K562 (cell line): ENCODE results near the gene CYSTM1. TPM values are rescaled to one million over a fixed set of nuclear protein-coding genes. Genes with fewer than 3 reads are reported as not detected.

Source experiments
- ATAC-seq: fragments of 200-7000 bp; cut with Tn5 transposase; 3 replicates; pipeline ENCODE4 v1.9.1; 2020; ENCODE audit warnings: moderate library complexity
- BruUV-seq: library from RNA; stranded (reverse); fragments of 400-500 nt; replicated peaks from 2 replicates; lab custom pipeline; 2021; lab: Mats Ljungman, UMichigan
- CTCF ChIA-PET: fragments of 300-600 bp; formaldehyde crosslinking; extraction: SDS; loops from one replicate; lab custom pipeline; 2021; ENCODE audit warnings: low intra/inter-chr PET ratio; lab: Yijun Ruan, JAX
- POLR2A ChIA-PET: fragments of 300-600, 350-650 bp; sonication (Branson Sonifier 250); formaldehyde crosslinking; extraction: SDS; loops from one replicate; lab custom pipeline; 2021; ENCODE audit warnings: antibody characterized with exemption, inconsistent platforms; lab: Yijun Ruan, JAX
- DNase-seq, 4 experiments: peaks; one replicate each; pipeline versions ENCODE4 v3.0.0 to v3.0.0-alpha.2; 2011 to 2018; ENCODE audit warnings: low spot score in 3 of 4, mixed read lengths in 3 of 4; ENCODE audit errors: extremely low read depth in 1 of 4
- FAIRE-seq: peaks from 2 replicates; lab custom pipeline; 2011; peaks lifted over from hg19 to GRCh38; lab: Jason Lieb, UNC
- H2AFZ ChIP-seq: 2 replicates; pipeline ENCODE4 v1.6.0; 2011; ENCODE audit warnings: low read depth, low read length, control low read depth, inconsistent platforms
- H3K27ac ChIP-seq: fragments of 200-600 bp; 3 replicates; pipeline ENCODE4 v1.8.0; 2011; ENCODE audit warnings: low read depth, mild to moderate bottlenecking, control low read depth, inconsistent platforms, low read length, moderate library complexity, mixed read lengths; ENCODE audit errors: extremely low read depth
- H3K27me3 ChIP-seq, 2 experiments: fragments of 300-600 bp in 1 of 2; 2 replicates in 1 of 2; 3 replicates in 1 of 2; pipeline versions ENCODE4 v1.6.0 to v1.8.0; 2011; ENCODE audit warnings: inconsistent platforms in 2 of 2, low read length in 2 of 2, mild to moderate bottlenecking in 1 of 2, mixed read lengths in 1 of 2, moderate library complexity in 1 of 2; ENCODE audit not compliant: control insufficient read depth in 2 of 2, insufficient read depth in 2 of 2
- H3K36me3 ChIP-seq: fragments of 300-600 bp; 3 replicates; pipeline ENCODE4 v1.8.0; 2011; ENCODE audit warnings: mild to moderate bottlenecking, low read length, inconsistent platforms; ENCODE audit not compliant: control insufficient read depth, insufficient read depth
- H3K4me1 ChIP-seq, 2 experiments: fragments of 200-600 bp in 1 of 2; replicated peaks in 1 of 2; 2 replicates in 1 of 2; 3 replicates in 1 of 2; pipeline versions ENCODE4 v1.5.1 to v1.8.0; 2011; ENCODE audit warnings: inconsistent platforms in 2 of 2, low read length in 2 of 2, mild to moderate bottlenecking in 1 of 2, mixed read lengths in 1 of 2, moderate library complexity in 1 of 2; ENCODE audit not compliant: control insufficient read depth in 2 of 2, insufficient read depth in 2 of 2
- H3K4me2 ChIP-seq: 2 replicates; pipeline ENCODE4 v1.6.1; 2011; ENCODE audit warnings: low read length, control low read depth, inconsistent platforms, mixed read lengths; ENCODE audit not compliant: insufficient read depth
- H3K4me3 ChIP-seq: fragments of 200-600 bp; sonication (generic), shearing (Covaris generic); 2 replicates; pipeline ENCODE4 v1.5.1; 2016; ENCODE audit warnings: control low read depth, inconsistent platforms
- H3K79me2 ChIP-seq: fragments of 200-600 bp; 3 replicates; pipeline ENCODE4 v1.8.0; 2011; ENCODE audit warnings: low read length, inconsistent platforms; ENCODE audit not compliant: control insufficient read depth, insufficient read depth
- H3K9ac ChIP-seq, 2 experiments: 2 replicates each; pipeline versions ENCODE4 v1.6.0 to v1.6.1; 2011; ENCODE audit warnings: low read depth in 2 of 2, low read length in 2 of 2, control low read depth in 1 of 2, inconsistent platforms in 1 of 2, mild to moderate bottlenecking in 1 of 2, mixed read lengths in 1 of 2; ENCODE audit not compliant: insufficient read depth in 1 of 2
- H3K9me1 ChIP-seq: one replicate; pipeline ENCODE4 v1.6.0; 2011; ENCODE audit warnings: inconsistent platforms, mild to moderate bottlenecking, low read length, moderate library complexity; ENCODE audit not compliant: control insufficient read depth, insufficient read depth
- H3K9me3 ChIP-seq: replicated peaks from 2 replicates; pipeline ENCODE4 v1.5.1; 2011; ENCODE audit warnings: low read depth, low read length, inconsistent platforms; ENCODE audit not compliant: control insufficient read depth, insufficient read depth
- H4K20me1 ChIP-seq: replicated peaks from 2 replicates; pipeline ENCODE4 v1.6.1; 2011; ENCODE audit warnings: low read length, inconsistent platforms, mixed read lengths; ENCODE audit not compliant: control insufficient read depth, insufficient read depth
- ATF1 ChIP-seq, 2 experiments: fragments of 450-650 bp in 1 of 2; IDR thresholded peaks; 2 replicates each; pipeline ENCODE4 v1.6.1; 2016; ENCODE audit warnings: missing compliant biosample characterization in 1 of 2, missing genetic modification characterization in 1 of 2
- CCNT2 ChIP-seq: IDR thresholded peaks from 2 replicates; pipeline ENCODE4 v1.6.1; 2011; ENCODE audit warnings: borderline replicate concordance, low read depth, mild to moderate bottlenecking, moderate library complexity, mixed read lengths, low read length; ENCODE audit not compliant: insufficient read length; ENCODE audit errors: extremely low read depth
- HLTF ChIP-seq: fragments of 450-650 bp; IDR thresholded peaks from 2 replicates; pipeline ENCODE4 v1.6.1; 2016
- HMG20A ChIP-seq: fragments of 450-650 bp; formaldehyde crosslinking; conservative IDR thresholded peaks from 2 replicates; pipeline ENCODE4 v1.4.0; 2020; ENCODE audit warnings: mild to moderate bottlenecking, mixed read lengths
- IRF1 ChIP-seq: sonication (generic); formaldehyde crosslinking; IDR thresholded peaks from 2 replicates; pipeline ENCODE4 v1.8.0; 2022; ENCODE audit warnings: missing genetic modification reagents, mild to moderate bottlenecking, borderline replicate concordance
- MTA2 ChIP-seq: fragments of 450-650 bp; IDR thresholded peaks from 2 replicates; pipeline ENCODE4 v1.6.1; 2016; ENCODE audit warnings: low read depth
- NCOA1 ChIP-seq: fragments of 450-650 bp; IDR thresholded peaks from 2 replicates; pipeline ENCODE4 v1.6.1; 2016; ENCODE audit warnings: low read depth
- SIX5 ChIP-seq, 2 experiments: IDR thresholded peaks; 2 replicates each; pipeline ENCODE4 v1.6.1; 2011; ENCODE audit warnings: low read length in 2 of 2, borderline replicate concordance in 1 of 2, low read depth in 1 of 2, mild to moderate bottlenecking in 1 of 2, moderate library complexity in 1 of 2; ENCODE audit not compliant: insufficient read depth in 1 of 2
- SMC3 ChIP-seq: conservative IDR thresholded peaks from 2 replicates; pipeline ENCODE4 v1.6.1; 2011; ENCODE audit warnings: low read depth, low read length, improper control_type of control experiment; ENCODE audit not compliant: insufficient read depth
- TFAM ChIP-seq: fragments of 250-450 bp; sonication (Bioruptor Pico); conservative IDR thresholded peaks from 2 replicates; pipeline ENCODE4 v1.5.0; 2021; ENCODE audit warnings: mild to moderate bottlenecking, moderate library complexity
- ZBTB7A ChIP-seq: IDR thresholded peaks from 2 replicates; pipeline ENCODE4 v1.6.1; 2011; ENCODE audit warnings: low read depth, mild to moderate bottlenecking, low read length, moderate library complexity, borderline replicate concordance; ENCODE audit not compliant: control insufficient read depth
- ZNF165 ChIP-seq: fragments of 250-450 bp; sonication (Bioruptor Pico); IDR thresholded peaks from 2 replicates; pipeline ENCODE4 v1.4.0; 2020; ENCODE audit warnings: borderline replicate concordance
- ZNF184 ChIP-seq: sonication (generic); formaldehyde crosslinking; IDR thresholded peaks from 2 replicates; pipeline ENCODE4 v1.5.0; 2020; ENCODE audit warnings: missing genetic modification reagents
- ZNF324 ChIP-seq: fragments of 250-450 bp; sonication (Bioruptor Pico); IDR thresholded peaks from 2 replicates; pipeline ENCODE4 v1.4.0; 2020; ENCODE audit warnings: mild to moderate bottlenecking
- ZNF696 ChIP-seq: fragments of 250-450 bp; sonication (Bioruptor Pico); conservative IDR thresholded peaks from 2 replicates; pipeline ENCODE4 v1.4.0; 2020; ENCODE audit warnings: mild to moderate bottlenecking, moderate library complexity
- WGBS: fragments of 100-300 bp; shearing (Covaris generic); methylation state at CpG from one replicate; pipeline ENCODE4 v1.1.6; 2016; ENCODE audit warnings: low coverage, mixed read lengths; ENCODE audit not compliant: insufficient coverage; ENCODE audit errors: missing lambda C conversion rate; 5-methylcytosine and 5-hydroxymethylcytosine counted together
- in situ Hi-C: fragments of 300-500 bp; cut with MboI; formaldehyde crosslinking; loops from 4 replicates; pipeline ENCODE4 v1.15.0; 2018; ENCODE audit warnings: inconsistent platforms, mixed read lengths
- intact Hi-C: fragments of 100-400 bp; cut with micrococcal nuclease; formaldehyde crosslinking; loops from 2 replicates; pipeline ENCODE4 v1.14.2; 2022
- polyA plus RNA-seq, 8 experiments: library from polyadenylated mRNA; depleted of rRNA in 4 of 8; stranded (reverse) in 5 of 8; unstranded in 3 of 8; fragments of >200 nt; fragmentation: Nextera tagmentation in 2 of 8; fragmentation: Illumina TruSeq in 1 of 8; extraction: Ambion mirVana in 2 of 8; extraction: Trizol in 1 of 8; gene quantifications; 2 replicates each; pipeline versions ENCODE4 v1.2.1 to v1.2.3, GENCODE V29; 2011 to 2014; ENCODE audit warnings: inconsistent platforms in 1 of 8, missing spikeins in 1 of 8
- total RNA-seq, 7 experiments: library from RNA; depleted of rRNA in 6 of 7; stranded (reverse); fragments of >200 nt in 6 of 7; fragmentation: Illumina TruSeq in 2 of 7; extraction: Trizol in 2 of 7; gene quantifications; 2 replicates each; pipeline versions ENCODE4 v1.2.1 to v1.2.3, GENCODE V29; 2011 to 2021; ENCODE audit warnings: low replicate concordance in 1 of 7
- TF ChIP-seq, protein P1 (sequence below): fragments of 450-650 bp; IDR thresholded peaks from 2 replicates; pipeline ENCODE4 v1.6.1; 2018; ENCODE audit warnings: mild to moderate bottlenecking, low read depth; ENCODE audit not compliant: partially characterized antibody
- TF ChIP-seq, protein P2 (sequence below): fragments of 250-450 bp; sonication (Bioruptor Pico); IDR thresholded peaks from 2 replicates; pipeline ENCODE4 v1.8.0; 2022; ENCODE audit warnings: inconsistent platforms

Gene CYSTM1
- total and polyA plus RNA-seq, 9 of the 15 experiments (the other 6 are each of a cell fraction or from before 2014, with no cell fraction given): 76.1 to 422 (median 108) TPM

DNA sequence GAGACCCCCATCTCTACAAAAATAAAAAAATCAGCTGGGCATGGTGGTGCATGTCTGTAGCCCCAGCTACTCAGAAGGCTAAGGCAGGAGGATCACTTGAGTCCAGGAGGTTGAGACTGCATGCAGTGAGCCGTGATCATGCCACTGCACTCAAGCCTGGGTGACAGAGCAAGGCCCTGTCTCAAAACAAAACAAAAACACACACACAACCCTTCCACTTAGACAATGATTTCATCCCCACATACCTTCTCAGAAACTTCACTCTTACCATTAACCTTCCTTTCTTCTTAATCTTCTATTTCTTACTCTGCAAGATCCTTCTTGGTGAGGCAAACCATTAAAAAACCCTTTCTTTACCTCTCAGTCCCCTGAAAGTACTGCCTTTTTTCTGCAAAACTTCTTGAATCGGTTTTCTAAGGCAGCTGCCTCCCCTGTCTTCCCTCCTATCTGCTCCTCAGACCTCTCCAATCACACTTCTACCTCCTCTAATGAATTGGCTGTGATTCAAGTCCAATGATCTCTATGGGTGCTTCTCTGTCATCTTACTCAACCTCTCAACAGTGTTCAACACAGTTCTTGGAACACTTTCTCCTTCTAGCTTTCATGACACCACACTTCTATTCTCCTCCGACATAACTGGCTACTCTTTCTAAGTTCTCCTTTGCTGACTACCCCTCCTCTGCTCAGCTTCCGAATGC lies 80.6 kb downstream of the CYSTM1 start:
- no peaks in the 10 kb centered on the region for H3K27me3 ChIP-seq
- H3K9ac ChIP-seq: no peak overlapping the region
- H3K79me2 ChIP-seq: peaks cover 24% of the 10 kb centered on the region
- H3K4me2 ChIP-seq: no peak overlapping the region
- H3K36me3 ChIP-seq: peaks cover 42% of the 10 kb centered on the region; the same call in 2 of the 3 replicates
- no peaks in the 10 kb centered on the region; a peak in 2 of 5 replicates for H3K4me1 ChIP-seq
- no peak for TF ChIP-seq ATF1 (CRISPR knock-in tag; IDR thresholded peaks at IDR 0.05)
- TF ChIP-seq ATF1 (tag; IDR thresholded peaks at IDR 0.05): no peak
- no peak for TF ChIP-seq NCOA1
- TF ChIP-seq ZNF184 (CRISPR knock-in tag): no peak
- TF ChIP-seq ZNF324 (CRISPR knock-in tag): no peak
- no peak for TF ChIP-seq ZNF165 (CRISPR knock-in tag)
- no peak for TF ChIP-seq ZBTB7A
- no peak for TF ChIP-seq CCNT2
- no peak for TF ChIP-seq HMG20A
- TF ChIP-seq, protein P1, sequence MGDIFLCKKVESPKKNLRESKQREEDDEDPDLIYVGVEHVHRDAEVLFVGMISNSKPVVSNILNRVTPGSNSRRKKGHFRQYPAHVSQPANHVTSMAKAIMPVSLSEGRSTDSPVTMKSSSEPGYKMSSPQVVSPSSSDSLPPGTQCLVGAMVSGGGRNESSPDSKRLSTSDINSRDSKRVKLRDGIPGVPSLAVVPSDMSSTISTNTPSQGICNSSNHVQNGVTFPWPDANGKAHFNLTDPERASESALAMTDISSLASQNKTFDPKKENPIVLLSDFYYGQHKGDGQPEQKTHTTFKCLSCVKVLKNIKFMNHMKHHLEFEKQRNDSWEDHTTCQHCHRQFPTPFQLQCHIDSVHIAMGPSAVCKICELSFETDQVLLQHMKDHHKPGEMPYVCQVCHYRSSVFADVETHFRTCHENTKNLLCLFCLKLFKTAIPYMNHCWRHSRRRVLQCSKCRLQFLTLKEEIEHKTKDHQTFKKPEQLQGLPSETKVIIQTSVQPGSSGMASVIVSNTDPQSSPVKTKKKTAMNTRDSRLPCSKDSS: no peak
- no peak for TF ChIP-seq MTA2
- no peak for TF ChIP-seq HLTF
- no peak for TF ChIP-seq SIX5 (IDR thresholded peaks at IDR 0.05; ENCODE audit: borderline replicate concordance in 1 of 2, insufficient read depth in 1 of 2, low read depth in 1 of 2, low read length in 2 of 2)
- TF ChIP-seq, protein P2, sequence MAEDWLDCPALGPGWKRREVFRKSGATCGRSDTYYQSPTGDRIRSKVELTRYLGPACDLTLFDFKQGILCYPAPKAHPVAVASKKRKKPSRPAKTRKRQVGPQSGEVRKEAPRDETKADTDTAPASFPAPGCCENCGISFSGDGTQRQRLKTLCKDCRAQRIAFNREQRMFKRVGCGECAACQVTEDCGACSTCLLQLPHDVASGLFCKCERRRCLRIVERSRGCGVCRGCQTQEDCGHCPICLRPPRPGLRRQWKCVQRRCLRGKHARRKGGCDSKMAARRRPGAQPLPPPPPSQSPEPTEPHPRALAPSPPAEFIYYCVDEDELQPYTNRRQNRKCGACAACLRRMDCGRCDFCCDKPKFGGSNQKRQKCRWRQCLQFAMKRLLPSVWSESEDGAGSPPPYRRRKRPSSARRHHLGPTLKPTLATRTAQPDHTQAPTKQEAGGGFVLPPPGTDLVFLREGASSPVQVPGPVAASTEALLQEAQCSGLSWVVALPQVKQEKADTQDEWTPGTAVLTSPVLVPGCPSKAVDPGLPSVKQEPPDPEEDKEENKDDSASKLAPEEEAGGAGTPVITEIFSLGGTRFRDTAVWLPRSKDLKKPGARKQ (CRISPR knock-in tag): no peak
- TF ChIP-seq ZNF696 (CRISPR knock-in tag): no peak
- no peak for TF ChIP-seq SMC3
- TF ChIP-seq TFAM (CRISPR knock-in tag): no peak
- no peak for TF ChIP-seq IRF1 (CRISPR knock-in tag)
- POLR2A ChIA-PET: interaction anchor here (1.0 to 2.4 kb wide), 2 partner anchors 11 to 14 kb away, joined by 3 to 8 read pairs; no protein-coding TSS in a partner anchor
- H2AFZ ChIP-seq: no peak overlapping the region
- H3K9me1 ChIP-seq: peaks cover 4% of the 10 kb centered on the region
- peaks cover 4% of the 10 kb centered on the region; the same call in 1 of the 2 replicates for H4K20me1 ChIP-seq
- 66% methylated on average over 4 of the region's 4 CpGs for WGBS
- DNase-seq (no peak), ATAC-seq (no peak), FAIRE-seq (no peak)
- intact Hi-C loops (no loop called here), in situ Hi-C loops (no loop called here)
- BruUV-seq: no TSS peak
- no peaks in the 10 kb centered on the region for H3K9me3 ChIP-seq
- CTCF ChIA-PET: no interaction called here
- no peak overlapping the region for H3K27ac ChIP-seq
- H3K4me3 ChIP-seq: no peak overlapping the region
